Measurements from ENCODE around the gene POU2AF3. TPM values are rescaled to one million over a fixed set of nuclear protein-coding genes. Genes with fewer than 3 reads are reported as not detected.

The POU2AF3 gene
- total and polyA plus RNA-seq, 12 donors, result 0.18 to 2.0 (median 0.35) TPM; not detected in 4

DNA sequence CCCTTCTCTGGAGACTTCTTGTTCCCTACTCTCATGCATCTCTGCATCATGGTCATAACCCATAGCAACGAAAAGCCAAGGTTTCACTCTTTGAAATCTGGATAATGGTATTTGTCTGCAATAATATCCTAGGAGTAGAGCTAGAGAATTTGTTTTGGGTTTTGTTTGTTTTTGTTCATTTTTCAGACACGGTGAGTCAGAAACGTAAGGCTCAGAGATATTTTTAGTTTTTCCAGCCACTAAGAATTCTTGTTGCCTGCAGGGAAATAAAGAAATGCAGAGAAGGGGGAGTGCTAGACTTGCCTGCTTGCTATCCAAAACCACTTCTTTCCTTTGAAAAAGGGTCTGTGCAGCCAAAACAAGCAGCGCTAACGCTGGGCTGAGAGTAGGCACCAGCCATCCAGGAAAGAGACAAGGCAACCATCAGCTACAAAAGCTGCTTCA lies 26.0 kb downstream of the POU2AF3 start:
- intact Hi-C loops (cut with DNase I), result no loop called here
- H3K9me3 ChIP-seq, result no peaks in the 10 kb centered on the region
- H3K27ac ChIP-seq, result peak overlapping the region in 1 of 10 donors; percentile 21
- H3K27me3 ChIP-seq, result no peaks in the 10 kb centered on the region
- 46 to 58% methylated on average over 5 of the region's 5 CpGs for WGBS, 2 donors
- TF ChIP-seq, protein P1, sequence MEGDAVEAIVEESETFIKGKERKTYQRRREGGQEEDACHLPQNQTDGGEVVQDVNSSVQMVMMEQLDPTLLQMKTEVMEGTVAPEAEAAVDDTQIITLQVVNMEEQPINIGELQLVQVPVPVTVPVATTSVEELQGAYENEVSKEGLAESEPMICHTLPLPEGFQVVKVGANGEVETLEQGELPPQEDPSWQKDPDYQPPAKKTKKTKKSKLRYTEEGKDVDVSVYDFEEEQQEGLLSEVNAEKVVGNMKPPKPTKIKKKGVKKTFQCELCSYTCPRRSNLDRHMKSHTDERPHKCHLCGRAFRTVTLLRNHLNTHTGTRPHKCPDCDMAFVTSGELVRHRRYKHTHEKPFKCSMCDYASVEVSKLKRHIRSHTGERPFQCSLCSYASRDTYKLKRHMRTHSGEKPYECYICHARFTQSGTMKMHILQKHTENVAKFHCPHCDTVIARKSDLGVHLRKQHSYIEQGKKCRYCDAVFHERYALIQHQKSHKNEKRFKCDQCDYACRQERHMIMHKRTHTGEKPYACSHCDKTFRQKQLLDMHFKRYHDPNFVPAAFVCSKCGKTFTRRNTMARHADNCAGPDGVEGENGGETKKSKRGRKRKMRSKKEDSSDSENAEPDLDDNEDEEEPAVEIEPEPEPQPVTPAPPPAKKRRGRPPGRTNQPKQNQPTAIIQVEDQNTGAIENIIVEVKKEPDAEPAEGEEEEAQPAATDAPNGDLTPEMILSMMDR (IDR thresholded peaks at IDR 0.05), result no peak
- DNase-seq, result no peak
- H3K4me1 ChIP-seq, result peaks cover 0 to 15% (median 6%) of the 10 kb centered on the region in 9 donors
- no peak overlapping the region for H3K4me3 ChIP-seq
- peak in 1 of 8 donors; percentile 6 for ATAC-seq
- no peaks in the 10 kb centered on the region for H3K36me3 ChIP-seq

DNA sequence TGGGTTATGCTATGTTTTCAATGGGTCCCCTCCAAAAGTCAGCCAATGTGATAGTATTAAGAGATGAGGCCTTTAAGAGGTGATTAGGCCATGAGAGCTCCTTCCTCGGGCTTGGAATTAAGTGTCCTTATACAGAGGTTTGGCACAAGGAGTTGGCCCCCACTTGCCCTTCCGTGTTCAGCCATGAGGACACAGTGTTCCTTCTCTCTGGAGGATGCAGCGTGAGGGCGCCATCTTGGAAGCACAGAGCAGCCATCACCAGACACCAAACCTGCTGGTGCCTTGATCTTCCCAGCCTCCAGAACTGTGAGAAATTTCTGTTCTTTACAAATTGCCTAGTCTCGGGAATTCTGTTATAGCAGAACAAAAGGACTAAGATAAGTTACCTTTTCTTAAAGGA lies 26.9 kb downstream of the POU2AF3 start:
- peaks cover 0 to 23% (median 8%) of the 10 kb centered on the region in 9 donors for H3K4me1 ChIP-seq
- H3K9me3 ChIP-seq, result no peaks in the 10 kb centered on the region
- no peak overlapping the region for H3K27ac ChIP-seq
- DNase-seq, result no peak
- H3K4me3 ChIP-seq, result no peak overlapping the region
- WGBS, 2 donors, result 91 to 97% methylated on average over 5 of the region's 5 CpGs
- no peak for ATAC-seq
- intact Hi-C loops (cut with DNase I), result no loop called here
- H3K27me3 ChIP-seq, result no peaks in the 10 kb centered on the region
- TF ChIP-seq, protein P1 (IDR thresholded peaks at IDR 0.05), result no peak
- H3K36me3 ChIP-seq, result no peaks in the 10 kb centered on the region

DNA sequence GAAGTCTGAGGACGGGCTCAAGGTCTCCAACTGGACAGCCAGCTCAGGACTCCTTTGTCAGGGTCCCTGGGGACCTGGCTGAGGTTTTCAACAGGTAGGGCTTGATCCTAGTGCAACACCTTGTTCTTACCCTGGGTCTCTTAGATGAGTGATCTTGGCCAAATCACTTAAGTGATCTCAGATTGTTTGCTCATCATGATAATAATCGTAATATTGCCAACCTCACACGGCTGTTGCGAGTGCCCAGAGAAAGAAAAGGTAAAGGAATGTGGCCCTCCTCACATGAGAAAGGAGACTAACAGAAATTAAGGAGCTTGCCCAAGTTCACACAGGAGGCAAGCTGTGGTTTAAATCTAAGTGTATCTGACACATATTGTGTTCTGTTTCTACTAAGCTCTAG lies 28.5 kb downstream of the POU2AF3 start:
- WGBS, 2 donors, result 93 to 96% methylated on average over 4 of the region's 4 CpGs
- H3K4me3 ChIP-seq, result no peak overlapping the region
- no peaks in the 10 kb centered on the region for H3K27me3 ChIP-seq
- no peak for DNase-seq
- TF ChIP-seq, protein P1 (IDR thresholded peaks at IDR 0.05), result no peak
- H3K27ac ChIP-seq, result no peak overlapping the region
- H3K9me3 ChIP-seq, result no peaks in the 10 kb centered on the region
- H3K36me3 ChIP-seq, result no peaks in the 10 kb centered on the region
- intact Hi-C loops (cut with DNase I), result no loop called here
- H3K4me1 ChIP-seq, result peaks cover 0 to 30% (median 15%) of the 10 kb centered on the region in 9 donors
- no peak for ATAC-seq

- Histone ChIP-seq H3K27ac (peak overlapping the region in 5 of 10 donors; percentile 9 to 57 (median 28)), H3K36me3 (no peaks in the 10 kb centered on the region), H3K9me3 (no peaks in the 10 kb centered on the region), H3K4me3 (no peak overlapping the region), H3K4me1 (peaks cover 0 to 33% (median 18%) of the 10 kb centered on the region in 9 donors), H3K27me3 (no peaks in the 10 kb centered on the region)
- TF ChIP-seq, protein P1 (IDR thresholded peaks at IDR 0.05), result no peak
- ATAC-seq (peak; percentile 49 to 86 (median 80)), DNase-seq (peak; percentile 44 to 53)
- WGBS, 2 donors, result 49 to 58% methylated on average over 8 of the region's 8 CpGs
- intact Hi-C loops (cut with DNase I), result no loop called here
These were observed 29.7 kb downstream of the POU2AF3 start for GRCh38 chr11:111327908-111328624.

Measured in heart right ventricle (tissue), 16 donors.